B cell (primary cell): ENCODE measurements around the gene EMX1. TPM values are rescaled to one million over a fixed set of nuclear protein-coding genes. Genes with fewer than 3 reads are reported as not detected.

Source experiments
- ATAC-seq: fragments of 200-7000 bp; cut with Tn5 transposase; one replicate; pipeline ENCODE4 v1.10.0; 2021; ENCODE audit warnings: low read depth, mild to moderate bottlenecking, moderate number of reproducible peaks, moderate library complexity
- CTCF ChIA-PET: fragments of 350-600 bp; sonication (Branson Sonifier 250); formaldehyde crosslinking; loops from one replicate; lab custom pipeline; 2021; ENCODE audit warnings: antibody characterized with exemption, inconsistent platforms; lab: Charles Lee
- POLR2A ChIA-PET: fragments of 350-600 bp; sonication (Branson Sonifier 250); formaldehyde crosslinking; loops from one replicate; lab custom pipeline; 2021; ENCODE audit warnings: antibody characterized with exemption; lab: Charles Lee
- DNase-seq: peaks from one replicate; pipeline ENCODE4 v3.0.0; 2013
- H2AFZ ChIP-seq: 2 replicates; pipeline ENCODE4 v1.6.1; 2012; ENCODE audit warnings: mild to moderate bottlenecking, low read depth, low read length; ENCODE audit not compliant: insufficient read depth, poor library complexity, severe bottlenecking
- H3K27ac ChIP-seq, 2 donors: 1 replicate in 1 of 2; 2 replicates in 1 of 2; pipeline ENCODE4 v1.5.1; 2012 to 2013; ENCODE audit warnings: low read length in 2 of 2, mild to moderate bottlenecking in 2 of 2, moderate library complexity in 1 of 2
- H3K27me3 ChIP-seq, 4 experiments: fragments of 200-600 bp in 1 of 4; sonication (generic) in 1 of 4; replicated peaks in 1 of 4; 1 replicate in 2 of 4; 2 replicates in 2 of 4; pipeline versions ENCODE4 v1.6.1 to v1.7.0; 2013 to 2016; ENCODE audit warnings: low read length in 3 of 4, mild to moderate bottlenecking in 2 of 4, mixed read lengths in 1 of 4, moderate library complexity in 1 of 4; ENCODE audit not compliant: insufficient read depth in 4 of 4, control insufficient read depth in 3 of 4; ENCODE audit errors: control extremely low read depth in 1 of 4
- H3K36me3 ChIP-seq, 2 experiments: replicated peaks in 1 of 2; 1 replicate in 1 of 2; 2 replicates in 1 of 2; pipeline versions ENCODE4 v1.6.1 to v1.7.1; 2013; ENCODE audit warnings: low read length in 1 of 2; ENCODE audit not compliant: insufficient read depth in 2 of 2, control insufficient read depth in 1 of 2; ENCODE audit errors: control extremely low read depth in 1 of 2, extremely low read depth in 1 of 2
- H3K4me1 ChIP-seq, 2 donors: fragments of 200-600 bp in 1 of 2; sonication (generic) in 1 of 2; 1 replicate in 1 of 2; 2 replicates in 1 of 2; pipeline versions ENCODE4 v1.5.1 to v1.6.1; 2013 to 2017; ENCODE audit warnings: low read length in 2 of 2; ENCODE audit not compliant: control insufficient read depth in 2 of 2, insufficient read depth in 2 of 2
- H3K4me2 ChIP-seq: replicated peaks from 2 replicates; pipeline ENCODE3; 2012; ENCODE audit warnings: mild to moderate bottlenecking, low read depth, low read length; ENCODE audit not compliant: poor library complexity, severe bottlenecking
- H3K4me3 ChIP-seq, 5 experiments: fragments of 200-600 bp in 1 of 5; sonication (generic) in 1 of 5; 1 replicate in 3 of 5; 2 replicates in 2 of 5; pipeline versions ENCODE4 v1.5.1 to v1.7.0; 2011 to 2016; ENCODE audit warnings: low read length in 4 of 5, mild to moderate bottlenecking in 4 of 5, low read depth in 2 of 5, control low read depth in 1 of 5, moderate library complexity in 1 of 5; ENCODE audit not compliant: insufficient read depth in 1 of 5; ENCODE audit errors: control extremely low read depth in 1 of 5, extremely low read depth in 1 of 5
- H3K79me2 ChIP-seq: fragments of 200-600 bp; sonication (generic); one replicate; pipeline ENCODE4 v1.6.0; 2016; ENCODE audit warnings: low read length; ENCODE audit not compliant: control insufficient read depth, insufficient read depth
- H3K9ac ChIP-seq: fragments of 200-600 bp; sonication (generic); 2 replicates; pipeline ENCODE4 v1.6.1; 2017; ENCODE audit warnings: mild to moderate bottlenecking, low read length, moderate library complexity
- H3K9me3 ChIP-seq, 3 donors: one replicate each; pipeline versions ENCODE4 v1.6.1 to v1.7.1; 2013; ENCODE audit warnings: low read length in 2 of 3; ENCODE audit not compliant: control insufficient read depth in 2 of 3, insufficient read depth in 1 of 3; ENCODE audit errors: control extremely low read depth in 1 of 3
- H4K20me1 ChIP-seq: 2 replicates; pipeline ENCODE4 v1.6.0; 2012; ENCODE audit warnings: mild to moderate bottlenecking, low read length; ENCODE audit not compliant: insufficient read depth, control insufficient read depth, poor library complexity, severe bottlenecking
- H3K27ac Mint-ChIP-seq: one replicate; pipeline ENCODE4 v1.8.0; 2021; ENCODE audit warnings: mixed read lengths
- H3K27me3 Mint-ChIP-seq: one replicate; pipeline ENCODE4 v1.8.0; 2021; ENCODE audit warnings: mixed read lengths
- H3K4me1 Mint-ChIP-seq: one replicate; pipeline ENCODE4 v1.8.0; 2021; ENCODE audit warnings: mixed read lengths
- H3K4me3 Mint-ChIP-seq: one replicate; pipeline ENCODE4 v1.8.0; 2021; ENCODE audit warnings: mixed read lengths
- H3K9me3 Mint-ChIP-seq: one replicate; pipeline ENCODE4 v1.8.0; 2022; ENCODE audit warnings: mixed read lengths; ENCODE audit not compliant: insufficient read depth
- EZH2 ChIP-seq: IDR thresholded peaks from 2 replicates; pipeline ENCODE4 v1.6.1; 2012; ENCODE audit warnings: borderline replicate concordance, low read depth, mild to moderate bottlenecking, moderate library complexity, low read length; ENCODE audit not compliant: insufficient read depth, poor library complexity, severe bottlenecking
- WGBS: methylation state at CpG from one replicate; pipeline ENCODE4 v1.1.5; 2013; ENCODE audit warnings: missing lambda C conversion rate; ENCODE audit not compliant: insufficient coverage; 5-methylcytosine and 5-hydroxymethylcytosine counted together
- intact Hi-C: fragments of 100-400 bp; cut with micrococcal nuclease; formaldehyde crosslinking; loops from one replicate; pipeline ENCODE4 v1.10.0; 2022
- polyA plus RNA-seq: library from polyadenylated mRNA; depleted of rRNA; stranded (reverse); fragments of >200 nt; gene quantifications from 2 replicates; pipeline ENCODE4 v1.2.3, GENCODE V29; 2012
- total RNA-seq, 2 donors: library from RNA; stranded (reverse); fragments of 120-200 nt in 1 of 2; gene quantifications; 1 replicate in 1 of 2; 2 replicates in 1 of 2; pipeline versions ENCODE4 v1.2.3 to v1.2.4, GENCODE V29; 2013 to 2022
- TF ChIP-seq, protein P1 (sequence below): fragments of 200-600 bp; IDR thresholded peaks from one replicate; pipeline ENCODE4 v1.8.0; 2022; ENCODE audit warnings: antibody characterized with exemption, mild to moderate bottlenecking

EMX1 gene
- total and polyA plus RNA-seq, 2 donors (not counting 1 experiment from before 2014, with no cell fraction given), result not detected

DNA sequence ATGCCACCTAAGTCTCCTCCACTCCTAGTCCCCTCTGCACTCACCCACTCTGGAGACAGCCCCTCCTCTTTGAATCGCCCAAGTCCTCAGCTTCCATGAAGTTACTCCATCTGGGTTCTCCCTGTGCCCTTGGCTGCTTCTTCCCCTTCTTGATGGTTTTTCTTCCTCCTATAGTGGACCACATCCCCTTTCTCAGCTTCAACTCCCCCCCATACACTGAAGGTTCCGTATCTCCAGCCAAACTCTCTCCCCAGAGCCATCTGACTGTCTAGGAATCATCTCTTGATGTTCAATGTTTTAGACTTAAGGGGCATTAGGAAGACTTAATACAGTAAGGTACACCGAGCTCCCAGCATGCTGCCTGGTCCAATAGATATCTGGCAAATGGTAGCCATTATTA lies 39.6 kb downstream of the EMX1 start:
- no peaks in the 10 kb centered on the region for H3K9me3 Mint-ChIP-seq
- 83% methylated on average over 1 of the region's 3 CpGs for WGBS
- H3K4me1 Mint-ChIP-seq, result no peaks in the 10 kb centered on the region
- H3K27me3 Mint-ChIP-seq, result no peaks in the 10 kb centered on the region
- H2AFZ ChIP-seq, result no peak overlapping the region
- H3K27ac Mint-ChIP-seq, result no peak overlapping the region
- TF ChIP-seq EZH2, result no peak
- TF ChIP-seq, protein P1, sequence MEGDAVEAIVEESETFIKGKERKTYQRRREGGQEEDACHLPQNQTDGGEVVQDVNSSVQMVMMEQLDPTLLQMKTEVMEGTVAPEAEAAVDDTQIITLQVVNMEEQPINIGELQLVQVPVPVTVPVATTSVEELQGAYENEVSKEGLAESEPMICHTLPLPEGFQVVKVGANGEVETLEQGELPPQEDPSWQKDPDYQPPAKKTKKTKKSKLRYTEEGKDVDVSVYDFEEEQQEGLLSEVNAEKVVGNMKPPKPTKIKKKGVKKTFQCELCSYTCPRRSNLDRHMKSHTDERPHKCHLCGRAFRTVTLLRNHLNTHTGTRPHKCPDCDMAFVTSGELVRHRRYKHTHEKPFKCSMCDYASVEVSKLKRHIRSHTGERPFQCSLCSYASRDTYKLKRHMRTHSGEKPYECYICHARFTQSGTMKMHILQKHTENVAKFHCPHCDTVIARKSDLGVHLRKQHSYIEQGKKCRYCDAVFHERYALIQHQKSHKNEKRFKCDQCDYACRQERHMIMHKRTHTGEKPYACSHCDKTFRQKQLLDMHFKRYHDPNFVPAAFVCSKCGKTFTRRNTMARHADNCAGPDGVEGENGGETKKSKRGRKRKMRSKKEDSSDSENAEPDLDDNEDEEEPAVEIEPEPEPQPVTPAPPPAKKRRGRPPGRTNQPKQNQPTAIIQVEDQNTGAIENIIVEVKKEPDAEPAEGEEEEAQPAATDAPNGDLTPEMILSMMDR, result no peak
- no peak overlapping the region for H3K4me3 Mint-ChIP-seq
- no peaks in the 10 kb centered on the region for H3K36me3 ChIP-seq
- peaks cover 0 to 3% of the 10 kb centered on the region in 2 donors for H3K4me1 ChIP-seq
- no peak overlapping the region for H3K4me3 ChIP-seq
- POLR2A ChIA-PET, result no interaction called here
- H3K9me3 ChIP-seq, result no peaks in the 10 kb centered on the region
- DNase-seq, result no peak
- no peaks in the 10 kb centered on the region for H4K20me1 ChIP-seq
- CTCF ChIA-PET, result interaction anchor here (0.6 kb wide), 1 partner anchor 70 kb away, joined by 3 read pairs; no protein-coding TSS in a partner anchor
- intact Hi-C loops, result no loop called here
- H3K9ac ChIP-seq, result no peak overlapping the region
- no peak for ATAC-seq
- H3K79me2 ChIP-seq, result no peaks in the 10 kb centered on the region
- H3K27me3 ChIP-seq, result no peaks in the 10 kb centered on the region
- H3K27ac ChIP-seq, result no peak overlapping the region
- no peak overlapping the region for H3K4me2 ChIP-seq

DNA sequence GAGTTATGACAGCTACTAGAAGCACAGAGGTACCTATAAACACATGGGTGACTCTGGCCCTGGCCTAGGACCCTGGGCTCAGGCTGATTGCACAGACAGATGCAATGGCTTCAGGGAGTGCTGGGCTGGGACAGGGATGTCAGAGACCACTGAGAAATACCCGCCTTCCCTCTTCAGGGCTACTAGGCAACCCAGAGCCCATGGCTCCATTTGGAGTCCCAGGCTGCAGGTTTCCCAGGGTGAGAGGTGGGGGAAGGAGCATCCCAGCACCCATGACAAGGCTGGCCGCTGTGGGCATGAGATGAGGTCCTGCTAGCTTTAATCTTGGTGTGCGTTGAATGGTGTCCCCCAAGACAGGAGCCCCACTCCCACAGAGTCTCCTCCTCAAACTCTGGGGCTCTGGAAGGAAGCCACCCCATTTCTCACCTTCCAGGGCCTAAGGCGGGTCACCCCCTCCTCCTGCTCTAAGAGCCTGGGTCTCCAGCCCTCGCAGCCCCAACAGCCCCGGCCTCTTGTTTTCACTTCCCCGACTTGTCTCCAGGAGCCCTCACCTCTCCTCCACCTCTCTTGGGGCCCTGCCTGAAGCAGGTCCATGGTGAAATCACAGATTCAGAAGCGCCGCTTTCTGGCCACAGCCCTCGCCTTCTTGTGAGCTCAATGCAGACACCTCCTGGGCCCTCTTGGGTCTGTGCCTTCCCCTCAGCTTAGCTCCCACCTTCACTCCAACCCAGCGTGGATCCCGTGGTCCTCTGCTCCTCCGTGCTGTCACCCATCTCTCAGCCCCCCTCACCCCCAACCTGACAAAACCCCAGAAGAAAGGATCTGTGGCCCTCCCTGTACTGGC lies 41.4 kb downstream of the EMX1 start:
- H3K4me3 Mint-ChIP-seq, result no peak overlapping the region
- Histone ChIP-seq H3K27me3 (no peaks in the 10 kb centered on the region), H3K4me3 (no peak overlapping the region), H3K9me3 (no peaks in the 10 kb centered on the region), H3K4me1 (peaks cover 0 to 3% of the 10 kb centered on the region in 2 donors), H2AFZ (no peak overlapping the region), H3K36me3 (no peaks in the 10 kb centered on the region), H4K20me1 (no peaks in the 10 kb centered on the region), H3K27ac (no peak overlapping the region), H3K4me2 (no peak overlapping the region), H3K9ac (no peak overlapping the region), H3K79me2 (no peaks in the 10 kb centered on the region)
- no peaks in the 10 kb centered on the region for H3K9me3 Mint-ChIP-seq
- H3K27ac Mint-ChIP-seq, result no peak overlapping the region
- H3K4me1 Mint-ChIP-seq, result no peaks in the 10 kb centered on the region
- no peak for DNase-seq
- intact Hi-C loops, result no loop called here
- no peaks in the 10 kb centered on the region for H3K27me3 Mint-ChIP-seq
- WGBS, result 96% methylated on average over 12 of the region's 13 CpGs
- CTCF ChIA-PET, result no interaction called here
- TF ChIP-seq EZH2, result no peak
- TF ChIP-seq, protein P1, result no peak
- ATAC-seq, result no peak
- POLR2A ChIA-PET, result no interaction called here
